ENCODE results near the gene PAIP2.

Gene PAIP2

DNA sequence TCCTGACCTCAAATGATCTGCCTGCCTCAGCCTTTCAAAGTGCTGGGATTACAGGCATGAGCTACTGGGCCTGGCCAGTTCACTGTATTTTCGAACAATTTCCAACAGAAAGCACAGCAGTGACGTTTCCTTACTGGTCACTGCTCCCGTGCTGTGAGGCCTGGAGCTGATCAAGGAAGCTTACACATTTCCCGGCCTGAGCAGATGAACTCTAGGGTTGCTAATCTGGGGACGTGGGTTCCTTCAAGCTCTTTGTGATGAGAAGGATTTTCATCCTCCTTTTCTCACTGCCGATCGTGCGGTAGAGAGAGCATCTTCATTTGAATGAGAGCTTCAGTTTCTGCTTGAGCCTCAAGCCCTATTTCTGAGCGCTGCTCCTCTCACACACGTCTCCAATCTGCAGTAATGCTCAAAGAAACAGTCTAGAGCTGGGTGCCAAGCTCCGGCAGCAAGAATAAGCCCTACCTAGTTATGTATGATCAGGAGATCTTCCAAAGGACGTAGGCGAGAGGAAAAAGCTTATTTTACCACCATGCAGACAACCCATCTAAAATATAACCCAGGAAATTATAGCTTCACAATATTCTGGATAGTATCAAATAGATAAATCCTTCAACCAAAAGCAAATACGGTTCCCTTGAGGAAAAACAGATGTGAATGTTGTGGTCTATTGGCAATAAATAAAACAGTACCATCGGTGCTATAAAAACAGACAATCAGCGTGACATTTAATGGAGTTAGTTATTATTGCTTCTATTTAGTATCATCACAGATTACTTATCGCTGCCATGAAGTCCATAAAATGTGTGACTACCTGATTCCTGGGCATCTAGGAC is 69.6 kb downstream of the PAIP2 start:
- no peak for DNase-seq (ENCODE audit: low spot score)

DNA sequence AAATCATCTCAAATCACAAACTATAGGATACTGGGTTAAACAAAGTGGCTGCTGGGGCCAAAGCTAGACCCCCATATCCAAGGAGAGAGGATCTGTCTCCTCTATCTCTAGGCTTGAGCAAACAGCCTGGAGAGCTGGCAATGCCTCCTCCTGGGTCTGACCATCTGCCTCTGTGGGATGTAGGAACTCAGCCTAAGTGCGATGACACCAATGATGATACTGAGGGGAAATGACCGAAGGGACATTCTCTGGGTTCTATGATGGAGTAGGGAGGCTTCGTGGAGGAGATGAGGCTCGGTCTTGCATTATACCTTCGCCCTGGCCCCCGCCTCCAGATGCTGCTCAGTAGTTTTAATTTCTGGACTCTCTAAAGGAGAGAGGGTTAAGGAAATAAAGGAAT is 71.5 kb downstream of the PAIP2 start:
- no peak for DNase-seq (ENCODE audit: low spot score)

DNA sequence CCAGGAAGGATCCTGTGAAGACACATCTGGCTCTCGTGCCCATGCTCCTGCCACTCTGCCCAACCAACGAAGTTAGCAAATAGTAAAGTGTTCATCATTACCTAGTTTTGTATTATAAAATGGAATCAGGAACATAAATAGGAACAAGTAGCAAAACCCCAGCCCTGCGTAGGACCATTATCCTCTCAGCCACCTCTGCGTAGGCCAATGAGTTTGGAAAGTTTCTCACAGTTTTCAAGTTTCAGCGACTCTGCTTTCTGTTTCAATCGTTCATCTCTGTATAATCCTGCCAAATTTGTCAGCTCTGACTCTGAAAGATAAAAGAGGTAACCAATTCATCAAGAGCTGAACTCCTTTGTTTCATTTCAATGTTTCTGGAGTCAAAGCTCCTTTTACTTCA is 72.3 kb downstream of the PAIP2 start:
- no peak for DNase-seq (ENCODE audit: low spot score)

DNA sequence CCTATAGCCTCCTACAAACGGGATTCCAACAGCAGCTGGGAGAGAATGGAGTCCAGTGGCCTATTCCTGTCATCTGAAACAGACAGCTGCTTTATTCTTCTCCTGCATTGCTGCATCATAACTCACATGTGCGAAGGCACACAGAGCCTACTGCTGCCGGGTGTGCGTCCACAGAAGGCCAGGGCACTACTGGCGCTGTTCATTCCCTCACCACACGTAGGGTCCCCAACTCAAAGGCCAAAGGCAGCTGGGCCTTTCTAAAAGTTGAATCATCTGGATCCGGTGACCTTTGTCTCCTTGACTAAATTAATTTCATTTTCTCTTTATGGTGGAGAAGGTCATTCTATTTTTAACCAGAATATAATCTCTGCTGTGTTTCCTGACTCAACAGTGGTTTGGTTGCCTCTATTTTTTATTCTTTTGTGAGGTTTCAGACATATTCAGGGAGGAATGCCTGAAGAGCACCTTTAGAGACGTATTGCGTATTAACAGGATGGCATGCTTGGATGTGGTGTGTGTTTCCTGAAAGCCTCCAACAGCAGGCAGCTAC is 73.0 kb downstream of the PAIP2 start:
- peak; percentile 31 for DNase-seq (ENCODE audit: low spot score)

DNA sequence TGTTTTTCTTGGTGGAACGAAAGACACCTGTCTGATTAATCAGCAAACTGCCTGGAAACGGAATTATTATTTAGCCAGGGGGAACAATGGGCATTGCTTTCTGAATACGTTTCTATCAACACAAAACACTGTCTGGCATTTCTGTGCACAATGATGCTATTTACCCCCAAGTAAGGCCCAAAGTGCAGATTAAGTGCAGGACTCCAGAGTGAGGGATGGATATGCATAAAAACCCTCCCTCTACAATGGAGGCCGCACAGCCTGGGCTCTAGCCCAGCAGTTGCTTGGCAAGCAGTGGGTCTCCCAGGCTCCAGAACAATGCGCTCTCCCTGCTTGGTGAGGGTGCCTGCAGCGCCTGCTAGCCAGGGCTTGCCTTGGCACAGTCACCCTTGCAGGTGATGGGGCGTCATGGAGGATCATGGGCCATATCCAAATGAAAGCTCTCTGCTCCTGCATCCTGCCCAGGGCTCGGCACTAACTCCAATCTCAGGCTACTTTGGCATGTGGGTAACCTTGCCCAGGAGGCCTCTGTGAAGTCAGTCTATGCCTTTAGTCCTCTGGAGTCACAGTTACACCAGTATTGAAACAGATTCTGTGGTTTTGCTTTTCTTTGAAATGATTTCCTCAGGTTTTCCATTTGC is 73.7 kb downstream of the PAIP2 start:
- DNase-seq (ENCODE audit: low spot score) = no peak

DNA sequence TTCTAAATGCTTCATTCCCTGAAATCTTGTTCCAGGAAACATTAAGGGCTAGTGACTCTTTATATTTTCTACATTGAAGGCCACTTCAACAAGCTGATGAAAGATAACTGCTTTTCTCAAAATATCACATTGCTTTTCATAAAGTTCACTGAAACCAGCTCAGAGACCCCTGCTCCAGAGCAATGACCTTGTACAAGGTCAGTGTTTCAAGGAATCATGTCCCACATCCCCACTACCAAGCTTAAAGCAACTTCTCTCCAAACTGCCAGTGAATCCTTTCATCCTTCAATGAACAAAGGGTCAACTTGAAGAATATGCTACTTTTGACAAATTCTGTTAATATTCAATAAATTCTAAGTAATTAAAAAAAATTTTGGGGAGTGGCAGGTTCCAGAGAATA is 74.2 kb downstream of the PAIP2 start:
- no peak for DNase-seq (ENCODE audit: low spot score)

DNA sequence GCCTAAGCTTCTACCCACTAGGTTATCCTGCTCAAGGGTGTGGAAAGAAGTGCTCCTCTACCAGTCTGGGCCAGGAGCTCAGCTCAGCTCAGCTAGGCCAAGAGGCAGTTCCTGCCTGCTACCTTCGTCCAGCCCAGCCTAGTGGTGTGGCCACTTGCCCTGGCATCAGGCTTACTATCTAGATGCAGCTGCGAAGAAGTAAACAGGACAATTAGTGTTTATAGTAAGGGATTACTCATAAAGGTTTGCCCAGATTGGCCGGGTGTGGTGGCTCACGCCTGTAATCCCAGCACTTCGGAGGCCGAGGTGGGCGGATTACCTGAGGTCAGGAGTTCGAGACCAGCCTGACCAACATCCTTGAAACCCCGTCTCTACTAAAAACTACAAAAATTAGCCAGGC is 75.0 kb downstream of the PAIP2 start:
- DNase-seq (ENCODE audit: low spot score) = no peak

DNA sequence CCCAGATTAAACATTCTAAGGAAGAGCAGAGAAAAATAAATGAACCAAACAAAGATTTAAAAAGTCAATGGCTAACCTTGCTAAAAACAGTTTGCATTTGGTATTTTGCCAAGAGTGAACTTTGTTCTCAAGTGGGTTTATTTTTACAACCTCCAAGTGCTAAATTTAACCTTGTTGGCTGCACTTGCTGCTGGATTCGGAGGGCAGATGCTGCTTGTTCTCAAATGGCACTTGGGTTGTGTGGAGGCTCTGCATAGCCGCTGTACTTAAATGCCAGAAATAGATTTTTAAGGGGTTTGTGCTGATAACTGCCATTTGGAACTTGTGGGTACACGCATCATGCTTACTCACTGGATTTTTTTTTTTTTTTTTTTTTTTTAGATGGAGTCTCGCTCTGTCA is 75.6 kb downstream of the PAIP2 start:
- no peak for DNase-seq (ENCODE audit: low spot score)

DNA sequence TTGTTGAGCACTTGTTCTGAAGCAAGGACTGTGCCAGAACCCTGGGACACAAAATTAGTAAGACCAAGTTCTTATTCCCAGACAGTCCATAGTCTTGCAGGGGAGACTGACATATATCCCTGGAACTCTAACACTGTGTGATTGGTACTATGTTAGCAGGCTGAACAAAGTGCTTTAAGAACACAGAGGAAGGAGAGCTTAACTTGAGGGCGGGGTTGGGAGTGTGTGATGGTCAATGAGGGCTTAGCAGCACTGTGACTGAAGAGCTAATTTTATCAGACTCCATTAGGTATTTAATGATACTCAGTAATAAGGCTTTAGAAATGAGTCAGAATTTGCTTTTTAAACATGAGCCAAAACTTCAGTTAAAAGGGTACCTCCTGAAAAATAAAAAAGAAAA is 77.1 kb downstream of the PAIP2 start:
- no peak for DNase-seq (ENCODE audit: low spot score)

Data from SW480 (cell line).